Measurements from ENCODE around the gene OS9. TPM values are rescaled to one million over a fixed set of nuclear protein-coding genes. Genes with fewer than 3 reads are reported as not detected.

OS9 gene
- total RNA-seq, 1 donor: 211 TPM

DNA sequence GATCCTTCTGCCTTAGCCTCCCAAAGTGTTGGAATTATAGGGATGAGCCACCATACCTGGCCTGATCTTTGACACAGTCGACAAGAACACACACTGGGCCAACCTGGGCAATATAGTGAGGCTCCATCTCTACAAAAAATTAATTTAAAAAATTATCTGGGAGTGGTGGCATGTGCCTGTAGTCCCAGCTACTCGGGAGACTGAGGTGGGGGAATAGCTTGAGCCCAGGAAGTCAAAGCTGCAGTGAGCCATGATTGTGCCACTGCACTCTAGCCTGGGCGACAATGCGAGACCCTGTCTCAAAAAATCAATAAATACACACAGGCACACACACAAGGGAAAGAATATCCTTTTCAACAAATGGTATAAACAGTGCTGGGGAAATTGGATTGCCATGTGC lies 6.1 kb upstream of the OS9 start:
- Histone ChIP-seq H3K79me2 (ENCODE audit: insufficient read depth, low read length) (no peaks in the 10 kb centered on the region), H3K27ac (ENCODE audit: low read depth, low read length) (no peak overlapping the region), H3K36me3 (ENCODE audit: insufficient read depth, low read length) (no peaks in the 10 kb centered on the region), H3K4me3 (ENCODE audit: insufficient read depth, low read length) (no peak overlapping the region), H4K20me1 (ENCODE audit: insufficient read depth, low read length) (no peaks in the 10 kb centered on the region), H3K27me3 (ENCODE audit: insufficient read depth, low read length) (peaks cover 10% of the 10 kb centered on the region), H3K9me3 (ENCODE audit: low read depth, low read length) (no peaks in the 10 kb centered on the region), H3K4me2 (ENCODE audit: insufficient read depth, low read length) (no peak overlapping the region), H2AFZ (ENCODE audit: low read length) (no peak overlapping the region), H3K4me1 (ENCODE audit: insufficient read depth, low read length) (no peaks in the 10 kb centered on the region)
- TF ChIP-seq, protein P1, sequence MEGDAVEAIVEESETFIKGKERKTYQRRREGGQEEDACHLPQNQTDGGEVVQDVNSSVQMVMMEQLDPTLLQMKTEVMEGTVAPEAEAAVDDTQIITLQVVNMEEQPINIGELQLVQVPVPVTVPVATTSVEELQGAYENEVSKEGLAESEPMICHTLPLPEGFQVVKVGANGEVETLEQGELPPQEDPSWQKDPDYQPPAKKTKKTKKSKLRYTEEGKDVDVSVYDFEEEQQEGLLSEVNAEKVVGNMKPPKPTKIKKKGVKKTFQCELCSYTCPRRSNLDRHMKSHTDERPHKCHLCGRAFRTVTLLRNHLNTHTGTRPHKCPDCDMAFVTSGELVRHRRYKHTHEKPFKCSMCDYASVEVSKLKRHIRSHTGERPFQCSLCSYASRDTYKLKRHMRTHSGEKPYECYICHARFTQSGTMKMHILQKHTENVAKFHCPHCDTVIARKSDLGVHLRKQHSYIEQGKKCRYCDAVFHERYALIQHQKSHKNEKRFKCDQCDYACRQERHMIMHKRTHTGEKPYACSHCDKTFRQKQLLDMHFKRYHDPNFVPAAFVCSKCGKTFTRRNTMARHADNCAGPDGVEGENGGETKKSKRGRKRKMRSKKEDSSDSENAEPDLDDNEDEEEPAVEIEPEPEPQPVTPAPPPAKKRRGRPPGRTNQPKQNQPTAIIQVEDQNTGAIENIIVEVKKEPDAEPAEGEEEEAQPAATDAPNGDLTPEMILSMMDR (IDR thresholded peaks at IDR 0.05; ENCODE audit: extremely low read depth, low read depth, low read length): no peak
- no peak for DNase-seq (ENCODE audit: insufficient read length, low spot score, missing footprints)

DNA sequence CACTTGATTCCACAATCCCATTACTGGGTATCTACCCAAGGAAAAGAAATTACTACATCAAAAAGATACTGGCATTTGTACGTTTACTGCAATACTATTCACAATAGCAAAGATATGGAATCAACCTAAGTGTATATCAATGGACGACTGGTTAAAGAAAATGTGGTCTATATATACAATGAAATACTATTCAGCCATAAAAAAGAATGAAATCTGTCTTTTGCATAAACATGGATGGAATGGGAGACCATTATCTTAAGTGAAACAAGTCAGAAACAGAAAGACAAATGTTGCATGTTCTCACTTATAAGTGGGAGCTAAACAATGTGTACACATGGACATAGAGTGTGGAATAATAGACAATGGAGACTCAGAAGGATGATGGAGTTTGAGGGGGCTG lies 5.0 kb upstream of the OS9 start:
- Histone ChIP-seq H3K27ac (ENCODE audit: low read depth, low read length) (no peak overlapping the region), H2AFZ (ENCODE audit: low read length) (no peak overlapping the region), H4K20me1 (ENCODE audit: insufficient read depth, low read length) (no peaks in the 10 kb centered on the region), H3K4me3 (ENCODE audit: insufficient read depth, low read length) (no peak overlapping the region), H3K9me3 (ENCODE audit: low read depth, low read length) (no peaks in the 10 kb centered on the region), H3K79me2 (ENCODE audit: insufficient read depth, low read length) (no peaks in the 10 kb centered on the region), H3K36me3 (ENCODE audit: insufficient read depth, low read length) (no peaks in the 10 kb centered on the region), H3K4me2 (ENCODE audit: insufficient read depth, low read length) (no peak overlapping the region), H3K27me3 (ENCODE audit: insufficient read depth, low read length) (peaks cover 10% of the 10 kb centered on the region), H3K4me1 (ENCODE audit: insufficient read depth, low read length) (no peaks in the 10 kb centered on the region)
- no peak for DNase-seq (ENCODE audit: insufficient read length, low spot score, missing footprints)
- TF ChIP-seq, protein P1 (IDR thresholded peaks at IDR 0.05; ENCODE audit: extremely low read depth, low read depth, low read length): no peak

DNA sequence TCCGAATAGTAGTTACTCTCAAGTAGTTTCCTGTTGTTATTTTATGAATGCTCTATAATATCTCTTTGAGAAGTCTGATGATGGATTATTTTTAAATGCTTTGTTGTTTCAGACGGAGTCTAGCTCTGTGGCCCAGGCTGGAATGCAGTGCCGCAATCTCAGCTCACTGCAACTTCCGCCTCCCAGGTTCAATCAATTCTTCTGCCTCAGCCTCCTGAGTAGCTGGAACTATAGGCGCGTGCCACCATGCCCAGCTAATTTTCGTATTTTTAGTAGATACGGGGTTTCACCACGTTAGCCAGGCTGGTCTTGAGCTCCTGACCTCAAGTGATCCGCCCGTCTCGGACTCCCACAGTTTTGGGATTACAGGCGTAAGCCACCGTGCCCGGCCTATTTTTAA lies 1.4 kb upstream of the OS9 start:
- TF ChIP-seq, protein P1 (IDR thresholded peaks at IDR 0.05; ENCODE audit: extremely low read depth, low read depth, low read length): no peak
- Histone ChIP-seq H3K79me2 (ENCODE audit: insufficient read depth, low read length) (peaks cover 15% of the 10 kb centered on the region), H3K9me3 (ENCODE audit: low read depth, low read length) (no peaks in the 10 kb centered on the region), H3K4me1 (ENCODE audit: insufficient read depth, low read length) (peaks cover 6% of the 10 kb centered on the region), H2AFZ (ENCODE audit: low read length) (no peak overlapping the region), H3K36me3 (ENCODE audit: insufficient read depth, low read length) (peaks cover 16% of the 10 kb centered on the region), H4K20me1 (ENCODE audit: insufficient read depth, low read length) (no peaks in the 10 kb centered on the region), H3K27ac (ENCODE audit: low read depth, low read length) (no peak overlapping the region), H3K4me3 (ENCODE audit: insufficient read depth, low read length) (no peak overlapping the region), H3K4me2 (ENCODE audit: insufficient read depth, low read length) (no peak overlapping the region), H3K27me3 (ENCODE audit: insufficient read depth, low read length) (peaks cover under 1% of the 10 kb centered on the region)
- no peak for DNase-seq (ENCODE audit: insufficient read length, low spot score, missing footprints)

DNA sequence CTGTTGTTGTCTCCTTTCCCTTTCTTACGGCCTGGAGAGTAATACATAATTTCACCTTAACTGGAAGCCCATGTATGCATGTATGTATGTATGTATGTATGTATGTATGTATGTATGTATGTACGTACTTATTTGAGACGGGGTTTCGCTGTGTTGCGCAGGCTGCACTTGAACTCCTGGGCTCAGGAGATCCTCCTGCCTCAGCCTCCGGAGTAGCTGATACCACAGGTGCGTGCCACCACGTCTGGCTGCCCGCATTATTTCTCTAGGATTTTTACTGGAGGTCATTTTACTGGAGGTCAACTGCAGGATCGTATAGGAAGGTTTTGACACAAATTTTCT lies 644 bp upstream of the OS9 start:
- H4K20me1 ChIP-seq (ENCODE audit: insufficient read depth, low read length): no peaks in the 10 kb centered on the region
- peaks cover 23% of the 10 kb centered on the region for H3K36me3 ChIP-seq (ENCODE audit: insufficient read depth, low read length)
- TF ChIP-seq, protein P1 (IDR thresholded peaks at IDR 0.05; ENCODE audit: extremely low read depth, low read depth, low read length): no peak
- H3K4me2 ChIP-seq (ENCODE audit: insufficient read depth, low read length): peak overlapping the region; percentile 76
- H3K79me2 ChIP-seq (ENCODE audit: insufficient read depth, low read length): peaks cover 15% of the 10 kb centered on the region
- no peak overlapping the region for H3K27ac ChIP-seq (ENCODE audit: low read depth, low read length)
- H3K27me3 ChIP-seq (ENCODE audit: insufficient read depth, low read length): no peaks in the 10 kb centered on the region
- peak overlapping the region; percentile 88 for H2AFZ ChIP-seq (ENCODE audit: low read length)
- no peak for DNase-seq (ENCODE audit: insufficient read length, low spot score, missing footprints)
- H3K4me1 ChIP-seq (ENCODE audit: insufficient read depth, low read length): peaks cover 6% of the 10 kb centered on the region
- H3K9me3 ChIP-seq (ENCODE audit: low read depth, low read length): no peaks in the 10 kb centered on the region
- peak overlapping the region; percentile 52 for H3K4me3 ChIP-seq (ENCODE audit: insufficient read depth, low read length)

Data from osteoblast (primary cell).